PC-3 (cell line): ENCODE data around the gene IRF2. TPM values are rescaled to one million over a fixed set of nuclear protein-coding genes. Genes with fewer than 3 reads are reported as not detected.

Experiments used
- ATAC-seq: fragments of 200-7000 bp; cut with Tn5 transposase; 2 replicates; pipeline ENCODE4 v1.9.1; 2020; ENCODE audit warnings: mild to moderate bottlenecking, moderate library complexity
- BruUV-seq: library from RNA; stranded (reverse); fragments of 400-500 nt; replicated peaks from 2 replicates; lab custom pipeline; 2021; lab: Mats Ljungman, UMichigan
- CTCF ChIA-PET: fragments of 300-600 bp; sonication (Branson Sonifier 250); formaldehyde crosslinking; loops from one replicate; lab custom pipeline; 2022; ENCODE audit warnings: antibody characterized with exemption; lab: Charles Lee
- POLR2A ChIA-PET: fragments of 300-600 bp; sonication (Branson Sonifier 250); formaldehyde crosslinking; loops from one replicate; lab custom pipeline; 2022; ENCODE audit warnings: antibody characterized with exemption; ENCODE audit not compliant: unreplicated experiment; lab: Charles Lee
- DNase-seq: peaks from one replicate; pipeline ENCODE4 v3.0.0-alpha.2; 2015
- H2AFZ ChIP-seq: fragments of 300-600 bp; sonication (generic); 2 replicates; pipeline ENCODE4 v1.6.0; 2016; ENCODE audit warnings: antibody characterized with exemption, low read length
- H3F3A ChIP-seq: fragments of 300-600 bp; sonication (generic); one replicate; pipeline ENCODE4 v1.6.0; 2017; ENCODE audit warnings: antibody characterized with exemption, low read length, control low read depth, mild to moderate bottlenecking; ENCODE audit not compliant: unreplicated experiment
- H3K27ac ChIP-seq: fragments of 300-600 bp; sonication (generic); 2 replicates; pipeline ENCODE4 v1.5.1; 2016; ENCODE audit warnings: mild to moderate bottlenecking, low read length
- H3K27me3 ChIP-seq: fragments of 300-600 bp; sonication (generic); 2 replicates; pipeline ENCODE4 v1.6.1; 2016; ENCODE audit warnings: low read length, mixed read lengths
- H3K36me3 ChIP-seq: fragments of 300-600 bp; sonication (generic); 2 replicates; pipeline ENCODE4 v1.6.1; 2016; ENCODE audit warnings: low read depth, mixed run types, low read length, mixed read lengths
- H3K4me1 ChIP-seq: fragments of 300-600 bp; sonication (generic); 2 replicates; pipeline ENCODE4 v1.5.1; 2016; ENCODE audit warnings: low read length; ENCODE audit not compliant: insufficient read depth
- H3K4me2 ChIP-seq: fragments of 300-600 bp; sonication (generic); 2 replicates; pipeline ENCODE4 v1.6.0; 2016; ENCODE audit warnings: low read length
- H3K4me3 ChIP-seq: fragments of 300-600 bp; sonication (generic); 2 replicates; pipeline ENCODE4 v1.5.1; 2016; ENCODE audit warnings: mild to moderate bottlenecking, low read length, mixed read lengths
- H3K79me2 ChIP-seq: fragments of 300-600 bp; sonication (generic); 2 replicates; pipeline ENCODE4 v1.6.1; 2017; ENCODE audit warnings: low read length, mixed read lengths
- H3K9ac ChIP-seq: fragments of 300-600 bp; sonication (generic); 2 replicates; pipeline ENCODE4 v1.6.0; 2016; ENCODE audit warnings: mild to moderate bottlenecking, low read length
- H3K9me2 ChIP-seq: fragments of 300-600 bp; sonication (generic); replicated peaks from 2 replicates; pipeline ENCODE4 v1.6.1; 2016; ENCODE audit warnings: mixed run types, low read length, mixed read lengths
- H3K9me3 ChIP-seq: fragments of 300-600 bp; sonication (generic); 2 replicates; pipeline ENCODE4 v1.6.1; 2016; ENCODE audit warnings: low read length, mixed read lengths
- H4K20me1 ChIP-seq: fragments of 300-600 bp; sonication (generic); 2 replicates; pipeline ENCODE4 v1.6.1; 2016; ENCODE audit warnings: low read length, mixed read lengths
- CTCF ChIP-seq: fragments of 300-600 bp; sonication (generic); conservative IDR thresholded peaks from 2 replicates; pipeline ENCODE4 v1.5.1; 2017; ENCODE audit warnings: antibody characterized with exemption, low read depth, mild to moderate bottlenecking, low read length
- EZH2 ChIP-seq: fragments of 300-600 bp; sonication (generic); IDR thresholded peaks from one replicate; pipeline ENCODE4 v1.6.1; 2017; ENCODE audit warnings: antibody characterized with exemption, mild to moderate bottlenecking, low read length; ENCODE audit not compliant: unreplicated experiment
- EZH2phosphoT487 ChIP-seq: fragments of 300-600 bp; sonication (generic); IDR thresholded peaks from 2 replicates; pipeline ENCODE4 v1.6.1; 2018; ENCODE audit warnings: mild to moderate bottlenecking, antibody characterized with exemption, low read length, borderline replicate concordance
- intact Hi-C: fragments of 100-400 bp; cut with micrococcal nuclease; formaldehyde crosslinking; loops from 2 replicates; pipeline ENCODE4 v1.9.0; 2023
- total RNA-seq: library from RNA; depleted of rRNA; stranded (reverse); fragments of >200 nt; gene quantifications from 2 replicates; pipeline ENCODE4 v1.2.3, GENCODE V29; 2014

IRF2 gene
- total RNA-seq, 1 experiment from 2014 or later = 7.7 TPM

GRCh38 chr4:184387351-184387750 is 87.0 kb downstream of the IRF2 start:
- Histone ChIP-seq H4K20me1 (no peaks in the 10 kb centered on the region), H3F3A (peaks cover 5% of the 10 kb centered on the region), H3K9me2 (no peaks in the 10 kb centered on the region), H2AFZ (no peak overlapping the region), H3K9me3 (no peaks in the 10 kb centered on the region), H3K9ac (no peak overlapping the region), H3K4me1 (peaks cover 25% of the 10 kb centered on the region), H3K27ac (no peak overlapping the region), H3K79me2 (no peaks in the 10 kb centered on the region), H3K4me2 (no peak overlapping the region), H3K4me3 (no peak overlapping the region), H3K27me3 (no peaks in the 10 kb centered on the region), H3K36me3 (no peaks in the 10 kb centered on the region)
- POLR2A ChIA-PET = no interaction called here
- DNase-seq (no peak), ATAC-seq (no peak)
- BruUV-seq = no TSS peak
- CTCF ChIA-PET = no interaction called here
- intact Hi-C loops = no loop called here
- TF ChIP-seq CTCF (no peak), EZH2 (no peak), EZH2phosphoT487 (no peak)

- H3K4me2 ChIP-seq = no peak overlapping the region
- BruUV-seq = no TSS peak
- TF ChIP-seq EZH2phosphoT487 (no peak), EZH2 (no peak), CTCF (no peak)
Observed at GRCh38 chr4:184386271-184386781, 88.0 kb downstream of the IRF2 start.

GRCh38 chr4:184385705-184386141 is 88.6 kb downstream of the IRF2 start:
- TF ChIP-seq CTCF (no peak), EZH2phosphoT487 (no peak), EZH2 (no peak)
- Histone ChIP-seq H3K4me2 (no peak overlapping the region), H3K4me3 (no peak overlapping the region), H3K9me3 (no peaks in the 10 kb centered on the region), H3K9me2 (no peaks in the 10 kb centered on the region), H3K27ac (no peak overlapping the region), H4K20me1 (no peaks in the 10 kb centered on the region), H3K9ac (no peak overlapping the region), H3F3A (peaks cover 5% of the 10 kb centered on the region), H2AFZ (no peak overlapping the region), H3K36me3 (no peaks in the 10 kb centered on the region), H3K4me1 (peaks cover 26% of the 10 kb centered on the region), H3K27me3 (no peaks in the 10 kb centered on the region), H3K79me2 (no peaks in the 10 kb centered on the region)
- no peak for DNase-seq
- intact Hi-C loops = no loop called here
- ChIA-PET POLR2A (no interaction called here), CTCF (no interaction called here)
- no peak for ATAC-seq
- BruUV-seq = no TSS peak

More at GRCh38 chr4:184386271-184386781, 88.0 kb downstream of the IRF2 start:
- ATAC-seq (no peak), DNase-seq (no peak)
- Histone ChIP-seq H3K36me3 (no peaks in the 10 kb centered on the region), H3K4me3 (no peak overlapping the region), H3K9ac (no peak overlapping the region), H3K4me1 (peaks cover 26% of the 10 kb centered on the region), H3K79me2 (no peaks in the 10 kb centered on the region), H3K27ac (no peak overlapping the region), H2AFZ (no peak overlapping the region), H3K9me3 (no peaks in the 10 kb centered on the region), H4K20me1 (no peaks in the 10 kb centered on the region), H3F3A (peaks cover 5% of the 10 kb centered on the region), H3K9me2 (no peaks in the 10 kb centered on the region), H3K27me3 (no peaks in the 10 kb centered on the region)
- intact Hi-C loops = no loop called here
- POLR2A ChIA-PET = no interaction called here
- CTCF ChIA-PET = no interaction called here
